ENCODE results near the gene NT5M. TPM values are rescaled to one million over a fixed set of nuclear protein-coding genes. Genes with fewer than 3 reads are reported as not detected.

NT5M gene
- total RNA-seq, 1 experiment from 2014 or later, result 10.2 TPM

- no peaks in the 10 kb centered on the region for H3K9me2 ChIP-seq (ENCODE audit: insufficient read depth)
- TF ChIP-seq SP1 (IDR thresholded peaks at IDR 0.05; ENCODE audit: low read depth) (no peak), FOSL1 (IDR thresholded peaks at IDR 0.05; ENCODE audit: low read depth) (no peak), POLR2A (IDR thresholded peaks at IDR 0.05; ENCODE audit: borderline replicate concordance, extremely low read depth, insufficient read depth, insufficient read length) (no peak), ATF3 (IDR thresholded peaks at IDR 0.05) (no peak), ZBTB33 (IDR thresholded peaks at IDR 0.05; ENCODE audit: extremely low read depth, insufficient replicate concordance, low read length) (no peak), MAX (IDR thresholded peaks at IDR 0.05) (no peak), CBX3 (IDR thresholded peaks at IDR 0.05; ENCODE audit: low read depth) (no peak), EGR1 (IDR thresholded peaks at IDR 0.05; ENCODE audit: low read depth) (no peak)
- H3K27me3 ChIP-seq (ENCODE audit: insufficient read depth, low read length), result no peaks in the 10 kb centered on the region
- no peaks in the 10 kb centered on the region for H3K4me1 ChIP-seq (ENCODE audit: control insufficient read depth in 1 of 2, insufficient read depth in 2 of 2, low read length in 2 of 2)
- H3K36me3 ChIP-seq (ENCODE audit: control insufficient read depth in 1 of 2, insufficient read depth in 2 of 2, low read length in 2 of 2), result no peaks in the 10 kb centered on the region
- H3K79me2 ChIP-seq (ENCODE audit: insufficient read depth, low read length), result no peaks in the 10 kb centered on the region
- no peak overlapping the region for H3K4me2 ChIP-seq (ENCODE audit: low read length)
- no peak overlapping the region for H3K9ac ChIP-seq (ENCODE audit: low read length)
- H3K9me3 ChIP-seq (ENCODE audit: control insufficient read depth in 1 of 2, insufficient read depth in 1 of 2, low read depth in 1 of 2, low read length in 2 of 2), result no peaks in the 10 kb centered on the region
- H2AFZ ChIP-seq (ENCODE audit: low read depth, low read length, poor library complexity, severe bottlenecking), result no peak overlapping the region
- DNase-seq (ENCODE audit: low read depth, low spot score) (no peak), ATAC-seq (no peak)
- no TSS peak for BruUV-seq (replicated peaks)
- RAD21 ChIA-PET (ENCODE audit: low non-redundant PET in 1 of 2, low total read pairs in 2 of 2, uncharacterized antibody in 2 of 2, unreplicated experiment in 2 of 2), result no interaction called here
- POLR2A ChIA-PET, result no interaction called here
- no peaks in the 10 kb centered on the region for H4K20me1 ChIP-seq (ENCODE audit: insufficient read depth)
- H3K27ac ChIP-seq (ENCODE audit: low read depth, low read length), result no peak overlapping the region
- no peak overlapping the region for H3K4me3 ChIP-seq (replicated peaks in 1 of 2; ENCODE audit: low read depth in 1 of 2, low read length in 2 of 2)
- intact Hi-C loops (cut with micrococcal nuclease), result no loop called here
- CTCF ChIA-PET, result no interaction called here
Measured at GRCh38 chr17:17320188-17320910, 17.2 kb downstream of the NT5M start.

GRCh38 chr17:17320911-17321220 lies 17.7 kb downstream of the NT5M start:
- Histone ChIP-seq H3K9me2 (ENCODE audit: insufficient read depth) (no peaks in the 10 kb centered on the region), H3K4me3 (replicated peaks in 1 of 2; ENCODE audit: low read depth in 1 of 2, low read length in 2 of 2) (no peak overlapping the region), H3K27me3 (ENCODE audit: insufficient read depth, low read length) (no peaks in the 10 kb centered on the region), H2AFZ (ENCODE audit: low read depth, low read length, poor library complexity, severe bottlenecking) (no peak overlapping the region), H3K9ac (ENCODE audit: low read length) (no peak overlapping the region), H4K20me1 (ENCODE audit: insufficient read depth) (no peaks in the 10 kb centered on the region), H3K79me2 (ENCODE audit: insufficient read depth, low read length) (no peaks in the 10 kb centered on the region), H3K4me2 (ENCODE audit: low read length) (no peak overlapping the region), H3K9me3 (ENCODE audit: control insufficient read depth in 1 of 2, insufficient read depth in 1 of 2, low read depth in 1 of 2, low read length in 2 of 2) (no peaks in the 10 kb centered on the region), H3K4me1 (ENCODE audit: control insufficient read depth in 1 of 2, insufficient read depth in 2 of 2, low read length in 2 of 2) (no peaks in the 10 kb centered on the region), H3K36me3 (ENCODE audit: control insufficient read depth in 1 of 2, insufficient read depth in 2 of 2, low read length in 2 of 2) (no peaks in the 10 kb centered on the region), H3K27ac (ENCODE audit: low read depth, low read length) (no peak overlapping the region)
- no TSS peak for BruUV-seq (replicated peaks)
- CTCF ChIA-PET, result no interaction called here
- ATAC-seq (no peak), DNase-seq (ENCODE audit: low read depth, low spot score) (no peak)
- intact Hi-C loops (cut with micrococcal nuclease), result no loop called here
- RAD21 ChIA-PET (ENCODE audit: low non-redundant PET in 1 of 2, low total read pairs in 2 of 2, uncharacterized antibody in 2 of 2, unreplicated experiment in 2 of 2), result no interaction called here
- POLR2A ChIA-PET, result no interaction called here
- TF ChIP-seq POLR2AphosphoS5 (IDR thresholded peaks at IDR 0.05; ENCODE audit: low read depth, low read length) (no peak), SIN3A (IDR thresholded peaks at IDR 0.05; ENCODE audit: low read depth) (no peak), ZNF274 (IDR thresholded peaks at IDR 0.05; ENCODE audit: low read depth, low read length) (no peak), CBX3 (IDR thresholded peaks at IDR 0.05; ENCODE audit: low read depth) (no peak), JUND (IDR thresholded peaks at IDR 0.05) (no peak), EZH2phosphoT487 (IDR thresholded peaks at IDR 0.05; ENCODE audit: borderline replicate concordance) (no peak), POLR2A (IDR thresholded peaks at IDR 0.05; ENCODE audit: borderline replicate concordance, extremely low read depth, insufficient read depth, insufficient read length) (no peak), SRF (IDR thresholded peaks at IDR 0.05; ENCODE audit: low read depth) (no peak), CEBPB (IDR thresholded peaks at IDR 0.05; ENCODE audit: low read depth) (no peak), ZFX (IDR thresholded peaks at IDR 0.05) (no peak), REST (IDR thresholded peaks at IDR 0.05; ENCODE audit: low read depth) (no peak), SP1 (IDR thresholded peaks at IDR 0.05; ENCODE audit: low read depth) (no peak)
